HL-60 (cell line): ENCODE data around the gene DDX42.

Experiments
- DNase-seq, 2 experiments: peaks; one replicate each; pipeline ENCODE4 v3.0.0-alpha.2; 2010 to 2020; ENCODE audit warnings: low read depth in 1 of 2, low spot score in 1 of 2
- H3K27ac ChIP-seq: fragments of 250-450 bp; sonication (Bioruptor Pico); replicated peaks from 2 replicates; pipeline ENCODE4 v1.5.1; 2020; ENCODE audit warnings: mild to moderate bottlenecking, moderate library complexity
- H3K27me3 ChIP-seq: fragments of 250-450 bp; sonication (Bioruptor Pico); 2 replicates; pipeline ENCODE4 v1.5.1; 2021; ENCODE audit warnings: mild to moderate bottlenecking, moderate library complexity; ENCODE audit not compliant: insufficient read depth, poor library complexity, severe bottlenecking
- H3K4me3 ChIP-seq: replicated peaks from 2 replicates; pipeline ENCODE4 v1.5.1; 2011; ENCODE audit warnings: mild to moderate bottlenecking, control low read depth, low read length; ENCODE audit not compliant: insufficient read depth
- GABPA ChIP-seq: IDR thresholded peaks from 2 replicates; pipeline ENCODE4 v1.6.1; 2012; ENCODE audit warnings: low read depth
- POLR2AphosphoS5 ChIP-seq: IDR thresholded peaks from 2 replicates; pipeline ENCODE4 v1.6.1; 2012; ENCODE audit warnings: low read depth
- SPI1 ChIP-seq: IDR thresholded peaks from 2 replicates; pipeline ENCODE4 v1.6.1; 2012; ENCODE audit warnings: low read depth, mild to moderate bottlenecking, borderline replicate concordance
- TF ChIP-seq, protein P1 (sequence below): IDR thresholded peaks from one replicate; pipeline ENCODE4 v1.5.1; 2011; ENCODE audit warnings: low read length, control low read depth, inconsistent platforms; ENCODE audit not compliant: insufficient read depth
- TF ChIP-seq, protein P2 (sequence below): IDR thresholded peaks from 2 replicates; pipeline ENCODE4 v1.6.1; 2012; ENCODE audit warnings: low read depth; ENCODE audit not compliant: insufficient replicate concordance

The DDX42 gene

DNA sequence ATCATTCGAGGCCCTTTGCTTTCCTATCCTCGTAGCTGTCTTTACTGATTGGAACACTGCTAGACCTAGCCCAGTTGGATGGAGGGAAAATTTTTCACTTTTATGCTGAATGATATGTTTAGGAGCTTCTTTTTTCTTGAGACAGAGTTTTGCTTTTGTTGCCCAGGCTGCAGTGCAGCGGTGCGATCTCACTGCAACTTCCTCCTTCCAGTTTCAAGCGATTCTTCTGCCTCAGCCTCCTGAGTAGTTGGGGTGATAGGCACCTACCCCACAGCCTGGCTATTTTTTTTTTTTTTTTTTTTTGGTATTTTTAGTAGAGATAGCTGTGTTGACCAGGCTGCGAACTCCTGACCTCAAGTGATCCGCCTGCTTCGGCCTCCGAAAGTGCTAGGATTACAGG lies 36.0 kb downstream of the DDX42 start:
- no peak overlapping the region for H3K4me3 ChIP-seq

DNA sequence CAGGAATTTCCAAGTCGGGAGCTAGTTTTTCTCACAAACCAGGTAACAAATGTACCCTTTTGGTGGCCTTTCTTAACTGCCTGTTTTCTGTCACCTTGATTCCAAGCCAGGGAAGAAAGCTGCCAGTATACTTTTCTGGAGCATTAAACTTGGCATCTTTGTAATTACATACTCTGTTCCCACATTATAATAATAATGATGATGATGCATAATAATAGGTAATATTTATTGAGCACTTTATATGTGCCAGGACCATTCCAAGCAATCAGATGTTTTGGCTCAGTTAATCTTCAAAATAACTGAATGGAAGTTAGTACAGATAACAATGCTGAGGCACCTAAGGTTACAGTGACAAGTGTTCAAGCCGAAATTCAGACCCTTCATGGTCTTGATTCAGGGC lies 42.2 kb downstream of the DDX42 start:
- H3K27ac ChIP-seq = no peak overlapping the region
- no peaks in the 10 kb centered on the region for H3K27me3 ChIP-seq
- no peak for DNase-seq
- TF ChIP-seq, protein P1, sequence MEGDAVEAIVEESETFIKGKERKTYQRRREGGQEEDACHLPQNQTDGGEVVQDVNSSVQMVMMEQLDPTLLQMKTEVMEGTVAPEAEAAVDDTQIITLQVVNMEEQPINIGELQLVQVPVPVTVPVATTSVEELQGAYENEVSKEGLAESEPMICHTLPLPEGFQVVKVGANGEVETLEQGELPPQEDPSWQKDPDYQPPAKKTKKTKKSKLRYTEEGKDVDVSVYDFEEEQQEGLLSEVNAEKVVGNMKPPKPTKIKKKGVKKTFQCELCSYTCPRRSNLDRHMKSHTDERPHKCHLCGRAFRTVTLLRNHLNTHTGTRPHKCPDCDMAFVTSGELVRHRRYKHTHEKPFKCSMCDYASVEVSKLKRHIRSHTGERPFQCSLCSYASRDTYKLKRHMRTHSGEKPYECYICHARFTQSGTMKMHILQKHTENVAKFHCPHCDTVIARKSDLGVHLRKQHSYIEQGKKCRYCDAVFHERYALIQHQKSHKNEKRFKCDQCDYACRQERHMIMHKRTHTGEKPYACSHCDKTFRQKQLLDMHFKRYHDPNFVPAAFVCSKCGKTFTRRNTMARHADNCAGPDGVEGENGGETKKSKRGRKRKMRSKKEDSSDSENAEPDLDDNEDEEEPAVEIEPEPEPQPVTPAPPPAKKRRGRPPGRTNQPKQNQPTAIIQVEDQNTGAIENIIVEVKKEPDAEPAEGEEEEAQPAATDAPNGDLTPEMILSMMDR = no peak
- TF ChIP-seq GABPA = no peak
- TF ChIP-seq POLR2AphosphoS5 = no peak
- TF ChIP-seq SPI1 = no peak
- TF ChIP-seq, protein P2, sequence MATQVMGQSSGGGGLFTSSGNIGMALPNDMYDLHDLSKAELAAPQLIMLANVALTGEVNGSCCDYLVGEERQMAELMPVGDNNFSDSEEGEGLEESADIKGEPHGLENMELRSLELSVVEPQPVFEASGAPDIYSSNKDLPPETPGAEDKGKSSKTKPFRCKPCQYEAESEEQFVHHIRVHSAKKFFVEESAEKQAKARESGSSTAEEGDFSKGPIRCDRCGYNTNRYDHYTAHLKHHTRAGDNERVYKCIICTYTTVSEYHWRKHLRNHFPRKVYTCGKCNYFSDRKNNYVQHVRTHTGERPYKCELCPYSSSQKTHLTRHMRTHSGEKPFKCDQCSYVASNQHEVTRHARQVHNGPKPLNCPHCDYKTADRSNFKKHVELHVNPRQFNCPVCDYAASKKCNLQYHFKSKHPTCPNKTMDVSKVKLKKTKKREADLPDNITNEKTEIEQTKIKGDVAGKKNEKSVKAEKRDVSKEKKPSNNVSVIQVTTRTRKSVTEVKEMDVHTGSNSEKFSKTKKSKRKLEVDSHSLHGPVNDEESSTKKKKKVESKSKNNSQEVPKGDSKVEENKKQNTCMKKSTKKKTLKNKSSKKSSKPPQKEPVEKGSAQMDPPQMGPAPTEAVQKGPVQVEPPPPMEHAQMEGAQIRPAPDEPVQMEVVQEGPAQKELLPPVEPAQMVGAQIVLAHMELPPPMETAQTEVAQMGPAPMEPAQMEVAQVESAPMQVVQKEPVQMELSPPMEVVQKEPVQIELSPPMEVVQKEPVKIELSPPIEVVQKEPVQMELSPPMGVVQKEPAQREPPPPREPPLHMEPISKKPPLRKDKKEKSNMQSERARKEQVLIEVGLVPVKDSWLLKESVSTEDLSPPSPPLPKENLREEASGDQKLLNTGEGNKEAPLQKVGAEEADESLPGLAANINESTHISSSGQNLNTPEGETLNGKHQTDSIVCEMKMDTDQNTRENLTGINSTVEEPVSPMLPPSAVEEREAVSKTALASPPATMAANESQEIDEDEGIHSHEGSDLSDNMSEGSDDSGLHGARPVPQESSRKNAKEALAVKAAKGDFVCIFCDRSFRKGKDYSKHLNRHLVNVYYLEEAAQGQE = no peak
- H3K4me3 ChIP-seq = no peak overlapping the region

More for the DNA sequence above, 36.0 kb downstream of the DDX42 start:
- Histone ChIP-seq H3K27me3 (no peaks in the 10 kb centered on the region), H3K27ac (no peak overlapping the region)
- TF ChIP-seq SPI1 (no peak), POLR2AphosphoS5 (no peak), GABPA (no peak)
- TF ChIP-seq, protein P2 = no peak
- TF ChIP-seq, protein P1 = no peak
- no peak for DNase-seq

DNA sequence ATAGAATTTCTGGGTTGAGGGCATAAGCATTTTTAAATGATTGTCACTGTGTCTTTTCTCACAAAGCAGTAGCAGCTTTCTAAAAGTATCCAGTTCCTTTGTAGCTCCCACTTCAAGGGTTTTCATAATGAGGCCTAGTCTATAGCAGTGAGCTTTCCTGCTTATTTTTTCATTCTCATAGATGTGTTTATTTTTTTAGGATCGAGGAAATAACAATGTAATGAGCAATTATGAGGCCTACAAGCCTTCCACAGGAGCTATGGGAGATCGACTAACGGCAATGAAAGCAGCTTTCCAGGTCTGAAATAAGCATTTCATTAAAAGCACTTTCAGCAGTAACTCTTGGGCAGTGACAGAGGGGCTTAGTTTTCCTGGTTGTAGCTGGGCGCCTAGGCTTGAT lies 42.7 kb downstream of the DDX42 start:
- DNase-seq = no peak
- TF ChIP-seq SPI1 = no peak
- no peak for TF ChIP-seq POLR2AphosphoS5
- TF ChIP-seq, protein P2 = no peak
- TF ChIP-seq GABPA = no peak
- TF ChIP-seq, protein P1 = no peak
- Histone ChIP-seq H3K27ac (no peak overlapping the region), H3K27me3 (no peaks in the 10 kb centered on the region), H3K4me3 (no peak overlapping the region)
